Dermis blood vessel endothelial cell (primary cell): ENCODE data around the gene POGK. TPM values are rescaled to one million over a fixed set of nuclear protein-coding genes. Genes with fewer than 3 reads are reported as not detected.
"Not testable (repeated sequence)": the region's sequence is repeated elsewhere in the genome, so short reads cannot be mapped to it uniquely, and the experiment has no call there.

Experiments used
- DNase-seq: peaks from one replicate; pipeline ENCODE4 v3.0.0; 2010
- total RNA-seq: library from RNA; depleted of rRNA; stranded (reverse); fragments of >200 nt; gene quantifications from 2 replicates; pipeline ENCODE4 v1.2.3, GENCODE V29; 2014

The POGK gene, protein sequence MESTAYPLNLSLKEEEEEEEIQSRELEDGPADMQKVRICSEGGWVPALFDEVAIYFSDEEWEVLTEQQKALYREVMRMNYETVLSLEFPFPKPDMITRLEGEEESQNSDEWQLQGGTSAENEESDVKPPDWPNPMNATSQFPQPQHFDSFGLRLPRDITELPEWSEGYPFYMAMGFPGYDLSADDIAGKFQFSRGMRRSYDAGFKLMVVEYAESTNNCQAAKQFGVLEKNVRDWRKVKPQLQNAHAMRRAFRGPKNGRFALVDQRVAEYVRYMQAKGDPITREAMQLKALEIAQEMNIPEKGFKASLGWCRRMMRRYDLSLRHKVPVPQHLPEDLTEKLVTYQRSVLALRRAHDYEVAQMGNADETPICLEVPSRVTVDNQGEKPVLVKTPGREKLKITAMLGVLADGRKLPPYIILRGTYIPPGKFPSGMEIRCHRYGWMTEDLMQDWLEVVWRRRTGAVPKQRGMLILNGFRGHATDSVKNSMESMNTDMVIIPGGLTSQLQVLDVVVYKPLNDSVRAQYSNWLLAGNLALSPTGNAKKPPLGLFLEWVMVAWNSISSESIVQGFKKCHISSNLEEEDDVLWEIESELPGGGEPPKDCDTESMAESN
- 25.5 TPM in 2 replicates for total RNA-seq

DNA sequence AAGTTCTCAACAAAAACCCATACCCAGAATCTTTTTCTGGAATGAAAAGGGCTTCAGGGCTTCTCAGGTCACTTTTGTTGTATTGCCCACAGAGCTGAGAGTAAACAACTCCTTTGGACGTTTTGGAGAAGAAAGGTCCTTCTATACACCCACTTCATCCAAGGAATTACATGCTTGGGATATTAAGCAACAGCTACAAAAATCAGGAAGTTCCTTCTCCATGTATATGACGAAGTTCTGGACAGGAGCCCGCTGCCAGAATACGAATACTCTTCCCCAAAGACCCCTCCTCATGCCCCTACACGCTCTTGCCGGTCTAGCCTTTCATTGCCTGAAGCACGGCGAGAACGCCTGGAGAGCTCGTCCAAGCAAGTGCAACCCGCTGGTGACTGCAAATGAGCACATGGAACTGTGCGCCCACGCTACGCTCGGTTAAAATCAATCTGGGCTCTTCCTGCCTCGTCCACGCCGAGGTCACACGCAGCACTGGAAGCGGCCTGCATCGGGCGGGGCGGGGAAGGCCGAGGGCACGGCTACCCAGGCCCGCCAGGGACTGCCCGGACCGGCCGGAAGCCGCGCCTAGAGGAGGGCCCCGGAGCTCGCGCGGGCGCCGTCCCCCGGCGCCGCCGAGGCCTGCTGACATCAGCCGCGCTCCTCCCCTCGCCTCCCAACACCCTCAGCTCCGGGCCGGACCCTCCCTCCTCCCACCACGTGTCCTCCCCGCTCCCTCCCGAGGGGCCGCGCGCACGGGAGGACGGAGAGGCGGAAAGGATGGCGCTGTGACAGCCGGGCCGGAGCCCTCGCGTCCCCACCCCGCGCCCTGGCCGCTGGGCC, at the start of gene POGK:
TSS of gene POGK (plus strand) at position 710 of the 834 bp plus-strand sequence. CDS start 1,482 bp downstream, outside the sequence.
- peak; percentile 90 for DNase-seq

DNA sequence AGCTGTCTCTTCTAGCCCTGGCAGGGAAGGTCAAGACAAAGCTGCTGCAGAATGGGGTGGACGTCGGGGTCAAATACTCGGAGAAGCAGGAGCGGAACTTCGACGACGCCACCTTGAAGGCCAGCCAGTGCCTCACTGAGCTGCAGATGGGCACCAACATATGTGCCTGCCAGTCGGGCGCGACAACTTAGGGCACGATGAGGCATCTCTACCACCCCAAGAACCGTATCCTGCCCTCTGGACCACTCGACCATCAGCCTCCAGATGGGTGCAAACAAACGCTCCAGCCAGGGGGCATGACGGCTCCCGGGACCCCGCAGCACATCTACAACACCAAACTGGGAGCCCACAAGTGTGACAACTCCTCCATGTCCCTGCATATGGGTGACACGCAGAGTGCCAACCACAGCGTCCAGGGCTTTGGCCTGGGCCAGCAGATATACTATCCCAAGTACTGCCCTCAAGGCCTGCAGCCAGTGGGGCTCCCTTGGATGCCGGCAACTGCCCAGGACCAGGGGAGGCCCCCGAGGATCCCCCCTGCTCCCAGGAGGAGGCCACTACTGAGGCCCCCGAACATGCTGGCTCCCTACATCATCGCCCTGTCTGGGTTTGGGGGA, 42.5 kb upstream of the POGK start:
- no peak for DNase-seq

DNA sequence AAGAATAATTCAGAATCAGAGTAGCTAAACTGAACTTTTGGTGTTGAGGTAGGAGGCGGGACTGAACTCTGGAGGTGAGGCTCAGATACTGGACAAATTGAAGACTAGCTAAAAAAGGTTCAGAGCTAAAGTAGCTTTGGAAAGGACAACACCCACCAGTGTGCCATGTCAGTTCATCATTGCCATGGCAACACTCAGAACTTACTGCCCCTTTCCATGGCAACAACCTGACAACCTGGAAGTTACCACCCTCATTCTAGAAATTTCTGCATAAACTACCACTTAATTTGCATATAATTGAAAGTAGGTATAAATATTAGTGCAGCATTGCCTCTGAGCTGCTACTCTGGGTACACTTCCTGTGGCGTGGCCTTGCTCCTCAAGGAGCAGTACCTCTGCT, 30.3 kb upstream of the POGK start:
- no peak for DNase-seq

DNA sequence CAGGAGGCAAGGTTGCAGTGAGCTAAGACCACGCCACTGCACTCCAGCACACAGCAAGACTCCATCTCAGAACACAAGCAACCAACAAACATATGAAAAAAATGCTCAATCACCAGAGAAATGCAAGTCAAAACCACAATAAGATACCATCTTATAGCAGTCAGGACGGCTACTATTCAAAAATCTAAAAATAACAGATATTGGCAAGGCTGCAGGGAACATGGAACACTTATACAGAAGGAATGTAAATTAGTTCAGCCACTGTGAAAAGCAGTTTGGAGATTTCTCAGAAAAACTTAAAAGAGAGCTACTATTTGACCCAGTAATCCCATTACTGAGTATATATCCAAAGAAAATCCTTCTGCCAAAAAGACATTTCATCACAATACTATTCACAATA, 27.6 kb upstream of the POGK start:
- DNase-seq, result no peak

DNA sequence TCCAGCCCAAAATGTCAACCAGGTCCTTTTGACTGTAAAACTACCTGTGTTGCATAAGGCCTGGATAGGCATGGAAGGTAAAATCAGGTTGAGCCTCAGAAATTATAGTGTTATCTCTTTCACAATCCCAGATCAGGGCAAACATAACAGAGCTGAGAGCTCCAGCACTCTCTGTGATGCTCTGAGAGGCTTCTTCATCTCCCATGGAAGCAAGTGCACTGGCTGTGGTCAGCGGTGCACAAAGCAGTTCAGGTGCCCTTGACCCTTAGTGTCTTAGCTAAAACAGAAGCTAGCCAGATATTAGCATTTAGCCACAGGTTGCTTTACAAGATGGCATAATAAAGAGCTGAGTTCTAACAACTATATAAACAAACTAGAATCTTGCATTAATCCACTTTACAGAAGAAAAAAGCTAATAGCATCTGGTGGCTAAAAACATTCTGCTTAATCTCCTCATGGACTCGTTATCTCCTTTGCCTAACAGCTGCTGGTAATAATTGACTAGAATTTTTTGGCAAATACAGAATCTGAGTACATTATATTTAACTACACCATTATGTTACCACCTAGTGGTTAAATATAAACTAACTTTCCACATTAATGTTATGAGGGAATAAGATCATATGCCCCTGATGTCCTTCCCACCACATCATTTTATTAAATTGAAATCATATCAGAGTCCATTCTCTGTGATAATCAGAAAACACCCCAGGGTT, 25.6 kb upstream of the POGK start:
- no peak for DNase-seq

DNA sequence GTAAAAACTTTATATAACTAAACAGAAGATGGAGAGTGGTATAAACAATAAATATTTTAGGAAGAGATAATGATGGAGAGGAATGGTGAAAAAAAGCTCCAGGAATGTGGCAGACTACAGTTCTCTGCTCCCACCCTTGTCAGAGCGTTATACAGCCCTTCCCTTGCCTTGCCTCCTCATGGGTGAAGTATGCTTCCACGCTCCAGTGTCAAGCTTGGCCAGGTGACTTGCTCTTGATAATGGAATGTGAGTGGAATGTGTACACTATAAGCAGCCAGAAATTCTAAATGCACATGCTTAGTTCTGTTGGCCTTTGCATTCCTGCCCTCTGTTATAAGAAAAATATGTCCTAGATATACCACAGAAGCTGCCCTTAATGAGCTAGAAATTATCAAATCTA, 24.7 kb upstream of the POGK start:
- DNase-seq, result no peak

DNA sequence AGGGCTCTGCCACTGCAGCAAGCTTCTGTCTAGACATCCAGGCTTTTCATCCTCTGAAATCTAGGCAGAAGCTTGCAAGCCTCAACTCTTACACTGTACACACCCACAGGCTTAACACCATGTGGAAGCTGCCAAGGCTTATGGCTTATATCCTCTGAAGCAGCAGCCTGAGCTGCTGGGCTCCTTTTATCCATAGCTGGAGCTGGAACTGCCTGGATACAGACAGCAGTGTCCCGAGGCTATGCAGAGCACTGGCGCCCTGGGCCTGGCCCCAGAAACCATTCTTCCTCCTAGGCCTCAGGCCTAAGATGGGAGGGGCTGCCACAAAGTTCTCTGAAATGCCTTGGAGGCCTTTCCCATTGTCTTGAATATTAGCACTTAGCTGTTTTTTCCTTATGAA, 19.3 kb upstream of the POGK start:
- DNase-seq, result no peak

DNA sequence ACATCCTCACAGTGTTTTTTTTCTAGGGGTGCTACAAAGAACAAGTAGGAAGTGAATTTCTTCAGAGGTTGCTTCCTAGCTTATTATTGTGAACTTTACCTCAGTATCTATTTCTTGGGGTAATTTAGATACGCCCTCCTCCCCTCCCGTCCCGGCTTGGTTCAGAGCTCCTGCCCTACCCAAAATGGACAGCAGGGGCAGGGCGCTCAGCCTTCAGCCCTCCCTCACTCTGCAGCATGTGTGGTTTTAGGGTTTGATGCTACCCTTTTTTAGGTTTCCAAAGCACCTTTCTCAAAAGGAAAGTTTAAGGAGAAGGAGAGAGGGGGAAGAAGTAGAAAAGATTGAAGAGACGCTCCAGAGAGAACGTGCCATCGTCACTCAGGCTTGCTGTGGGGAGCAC, 16.9 kb upstream of the POGK start:
- no peak for DNase-seq

DNA sequence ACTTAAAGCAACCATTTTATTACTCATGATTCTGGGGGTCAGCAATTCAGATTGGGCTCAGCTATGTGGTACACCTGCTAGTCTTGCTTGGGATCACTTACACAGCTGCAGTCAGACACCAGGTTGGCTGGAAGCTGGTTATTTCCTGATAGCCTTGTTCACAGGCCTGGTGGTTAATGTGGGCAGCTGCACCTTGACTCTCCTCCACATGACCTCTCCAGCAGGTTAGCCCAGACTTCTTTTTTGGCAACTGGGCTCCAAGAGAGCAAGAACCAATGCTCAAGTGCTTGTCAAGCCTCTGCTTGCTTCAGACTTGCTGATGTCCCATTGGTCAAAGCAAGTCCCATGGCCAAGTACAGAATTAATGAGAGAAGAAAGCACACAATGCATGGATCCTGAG, 11.8 kb upstream of the POGK start:
- DNase-seq, result no peak

DNA sequence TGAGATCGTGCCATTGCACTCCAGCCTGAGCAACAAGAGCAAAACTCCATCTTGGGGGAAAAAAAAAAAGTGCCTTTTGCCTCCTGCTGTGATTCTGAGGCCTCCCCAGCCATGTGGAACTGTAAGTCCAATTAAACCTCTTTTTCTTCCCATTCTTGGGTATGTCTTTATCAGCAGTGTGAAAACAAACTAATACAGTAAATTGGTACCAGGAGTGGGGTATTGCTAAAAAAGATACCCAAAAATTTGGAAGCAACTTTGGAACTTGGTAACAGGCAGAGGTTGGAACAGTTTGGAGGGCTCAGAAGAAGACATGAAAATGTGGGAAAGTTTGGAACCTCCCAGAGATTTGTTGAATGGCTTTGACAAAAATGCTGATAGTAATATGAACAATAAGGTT, 9.5 kb upstream of the POGK start:
- not testable (repeated sequence) for DNase-seq

DNA sequence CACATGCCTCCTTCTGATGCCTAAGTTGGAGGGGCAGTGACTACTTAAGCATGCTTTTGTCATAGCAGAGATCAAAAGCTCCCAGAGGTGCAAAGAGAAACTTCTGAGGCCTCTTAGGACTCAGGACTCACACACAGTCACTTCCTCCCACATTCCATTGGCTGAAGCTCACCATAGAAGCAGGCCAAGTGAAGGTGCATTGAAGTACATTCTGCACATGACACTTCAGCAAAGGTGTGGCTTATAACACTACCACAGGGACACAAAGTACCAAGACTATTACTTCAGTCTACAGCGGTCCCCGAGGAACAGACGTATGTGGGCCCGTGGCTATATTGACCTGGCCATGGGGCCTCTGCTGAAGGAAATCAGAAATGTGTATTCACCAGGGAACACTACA, 2.5 kb upstream of the POGK start:
- no peak for DNase-seq

DNA sequence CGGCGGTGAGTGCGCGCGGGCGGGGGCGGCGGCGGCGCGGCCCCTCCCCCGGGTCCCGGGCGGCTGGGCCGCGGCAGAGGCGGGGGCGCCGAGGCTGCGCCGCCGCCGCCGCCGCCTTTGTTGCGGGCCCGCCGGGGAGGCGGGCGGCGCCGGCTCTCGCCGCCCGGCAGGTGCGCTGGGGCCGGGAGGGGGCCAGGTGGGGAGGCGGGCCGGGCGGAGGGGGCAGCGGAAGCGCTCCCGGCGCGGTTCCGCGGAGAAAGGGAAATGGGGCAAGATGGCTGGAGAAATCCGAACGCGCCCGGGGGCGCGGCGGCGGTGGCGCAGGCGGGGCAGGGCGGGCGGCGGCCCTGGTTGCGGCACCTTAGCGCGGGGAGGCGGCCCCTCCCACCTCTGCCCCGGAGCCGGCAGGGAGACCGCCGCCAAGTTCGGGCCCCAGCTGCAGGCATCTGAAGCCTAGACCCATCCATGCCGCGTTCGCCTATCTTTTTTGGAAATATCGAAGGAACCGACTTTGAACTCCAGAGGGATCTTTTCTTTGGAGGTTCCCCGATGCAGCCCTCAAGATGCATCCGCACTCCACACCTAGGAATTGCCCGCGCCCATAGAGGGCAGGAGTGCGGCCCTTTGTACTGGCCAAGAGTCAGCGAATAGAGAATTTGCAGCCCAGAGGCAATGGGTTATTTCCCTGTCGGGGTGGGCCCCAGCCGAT, 479 bp downstream of the POGK start:
- peak; percentile 51 for DNase-seq

DNA sequence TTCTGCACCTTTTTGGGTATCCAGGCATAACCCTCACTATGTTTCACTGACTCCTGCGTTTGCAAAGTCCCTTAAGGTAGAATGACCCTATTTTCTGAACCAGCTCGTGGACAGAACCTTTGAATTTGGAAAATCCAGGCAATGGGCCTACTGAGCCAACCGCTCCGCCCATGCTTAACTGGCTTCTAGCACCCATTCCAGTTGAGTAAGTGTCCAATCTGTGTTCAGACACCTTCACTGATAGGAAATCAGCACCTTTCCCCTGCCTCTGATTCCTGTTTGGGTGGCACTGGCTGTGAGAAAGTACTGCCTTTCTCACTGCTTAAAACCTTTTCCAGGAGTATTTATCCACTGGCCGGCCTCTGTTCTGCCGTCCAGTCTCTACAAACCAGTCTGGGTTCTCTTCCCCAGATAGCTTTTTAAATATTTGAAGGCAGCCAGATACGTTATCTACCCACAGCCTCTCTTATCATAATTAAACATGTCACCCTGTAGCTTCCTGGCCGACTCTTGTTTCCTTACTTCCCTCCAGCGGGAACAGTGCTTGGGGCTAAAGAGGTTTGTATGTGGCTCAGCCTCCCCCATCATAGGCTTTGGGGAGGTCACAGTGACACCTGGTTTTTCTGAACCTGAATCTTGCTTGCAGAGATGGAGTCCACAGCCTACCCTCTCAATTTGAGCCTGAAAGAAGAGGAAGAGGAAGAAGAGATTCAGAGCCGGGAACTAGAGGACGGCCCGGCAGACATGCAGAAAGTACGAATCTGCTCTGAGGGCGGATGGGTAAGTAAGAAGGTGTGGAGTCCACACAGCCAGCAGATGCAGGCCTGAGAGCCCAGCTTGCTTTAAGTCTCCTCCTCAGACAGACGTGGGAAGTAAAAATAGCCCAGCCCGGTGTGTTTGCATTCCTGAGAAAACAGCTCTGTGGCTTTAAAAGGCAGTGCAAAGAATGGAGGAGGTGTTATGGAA, 1.3 kb downstream of the POGK start:
- DNase-seq, result peak; percentile 25

DNA sequence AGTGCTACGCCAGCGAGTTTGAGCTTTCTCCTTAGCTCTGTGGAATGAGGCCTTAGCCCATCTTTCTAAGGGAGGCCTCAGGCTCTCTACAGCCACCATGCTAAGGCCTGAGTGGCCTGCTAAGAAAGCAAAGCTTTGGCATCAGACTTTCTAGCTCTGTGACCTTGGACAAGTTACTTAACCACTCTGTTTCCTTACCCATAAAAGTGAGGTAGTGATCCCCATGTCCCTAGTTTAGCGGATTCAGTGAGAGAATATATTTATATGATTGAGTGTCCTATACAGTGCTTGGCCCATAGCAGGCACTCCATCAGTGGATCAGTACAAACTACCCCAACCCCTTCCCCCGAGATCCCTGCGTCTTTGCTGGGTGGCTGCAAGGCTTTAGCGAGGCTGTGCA, 4.0 kb downstream of the POGK start:
- DNase-seq, result no peak

DNA sequence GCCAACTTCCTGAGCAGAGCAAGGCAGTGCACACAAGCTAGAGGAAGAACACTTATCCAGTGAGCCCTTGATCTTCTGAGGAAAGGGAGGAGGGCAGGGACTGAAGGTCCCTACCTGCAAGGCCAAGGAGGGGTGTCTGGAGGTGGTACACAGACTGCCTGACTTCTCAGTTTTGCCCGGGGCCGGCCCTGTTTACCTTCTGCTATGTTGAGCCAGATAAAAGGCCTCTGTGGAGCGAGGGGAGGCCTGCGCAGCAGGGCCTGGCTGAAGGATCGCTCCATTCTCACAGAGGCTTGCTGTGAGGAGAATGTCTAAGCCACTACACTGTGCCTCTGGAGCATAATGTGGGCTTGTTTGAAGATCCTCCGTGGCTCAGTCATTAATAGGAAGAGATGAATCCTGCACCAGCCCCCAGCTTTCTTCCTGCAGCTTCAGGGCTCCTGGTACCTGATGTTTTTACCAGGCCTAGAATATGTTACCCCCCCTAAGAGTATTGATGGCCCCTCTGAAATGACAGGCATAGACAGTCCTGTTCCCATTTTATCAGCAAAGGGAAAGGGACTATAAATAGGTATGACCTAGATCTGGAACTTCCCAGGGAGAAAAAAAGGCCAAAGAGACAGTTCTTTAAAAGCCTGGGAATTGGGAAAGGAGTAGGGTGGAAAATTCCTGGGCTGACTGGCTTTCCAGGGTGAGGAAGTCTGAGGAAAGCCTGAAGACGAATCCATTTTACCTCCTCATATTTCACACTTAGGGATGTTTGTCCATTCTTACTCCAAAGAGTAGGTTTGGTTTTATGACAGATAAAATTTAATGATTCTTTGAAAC, 4.7 kb downstream of the POGK start:
- DNase-seq, result no peak

DNA sequence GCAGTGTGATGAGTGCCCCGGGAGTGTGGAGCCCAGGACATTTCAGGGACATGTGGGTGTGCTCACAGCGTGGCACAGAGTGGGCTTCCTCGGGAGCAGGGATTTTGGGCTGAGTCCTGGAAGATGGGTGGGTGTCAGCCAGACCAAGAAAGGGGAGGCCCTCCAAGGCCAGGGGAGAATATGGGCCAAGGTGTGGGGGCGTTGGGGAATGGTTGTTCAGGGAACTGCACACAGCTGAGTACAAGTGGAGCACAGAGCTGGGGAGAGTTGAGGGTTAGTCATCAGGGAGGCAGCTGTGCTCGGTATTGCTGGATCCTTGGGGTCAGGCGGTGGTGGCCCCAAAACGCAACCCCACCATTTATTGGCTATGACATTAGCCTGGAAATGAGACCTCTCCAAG, 5.5 kb downstream of the POGK start:
- no peak for DNase-seq

DNA sequence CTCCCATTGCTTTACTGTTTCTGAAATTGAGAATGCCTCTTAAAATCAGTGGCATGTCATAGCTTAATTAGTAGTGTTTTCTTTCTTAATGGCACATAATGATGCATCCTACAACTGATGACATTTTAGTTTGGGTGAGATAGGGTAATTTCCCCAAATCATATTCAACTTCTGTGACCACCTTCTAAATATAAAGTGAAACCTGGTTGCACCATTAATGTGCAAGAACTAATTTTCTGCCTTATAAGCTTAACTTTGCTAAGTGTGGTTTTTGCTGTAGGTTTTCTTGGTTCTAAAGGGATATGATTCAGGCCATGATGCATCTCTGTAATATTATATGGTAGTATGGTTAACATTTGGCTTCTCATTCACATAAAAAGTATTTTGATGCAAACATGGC, 8.9 kb downstream of the POGK start:
- DNase-seq, result no peak

DNA sequence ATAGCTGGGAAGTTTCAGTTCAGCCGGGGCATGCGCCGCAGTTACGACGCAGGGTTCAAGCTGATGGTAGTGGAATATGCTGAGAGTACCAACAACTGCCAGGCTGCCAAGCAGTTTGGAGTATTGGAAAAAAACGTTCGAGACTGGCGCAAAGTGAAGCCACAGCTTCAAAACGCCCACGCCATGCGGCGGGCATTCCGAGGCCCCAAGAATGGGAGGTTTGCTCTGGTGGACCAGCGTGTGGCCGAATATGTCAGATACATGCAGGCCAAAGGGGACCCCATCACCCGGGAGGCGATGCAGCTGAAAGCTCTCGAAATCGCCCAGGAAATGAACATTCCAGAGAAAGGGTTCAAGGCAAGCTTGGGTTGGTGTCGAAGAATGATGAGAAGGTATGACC, 9.9 kb downstream of the POGK start:
- no peak for DNase-seq

DNA sequence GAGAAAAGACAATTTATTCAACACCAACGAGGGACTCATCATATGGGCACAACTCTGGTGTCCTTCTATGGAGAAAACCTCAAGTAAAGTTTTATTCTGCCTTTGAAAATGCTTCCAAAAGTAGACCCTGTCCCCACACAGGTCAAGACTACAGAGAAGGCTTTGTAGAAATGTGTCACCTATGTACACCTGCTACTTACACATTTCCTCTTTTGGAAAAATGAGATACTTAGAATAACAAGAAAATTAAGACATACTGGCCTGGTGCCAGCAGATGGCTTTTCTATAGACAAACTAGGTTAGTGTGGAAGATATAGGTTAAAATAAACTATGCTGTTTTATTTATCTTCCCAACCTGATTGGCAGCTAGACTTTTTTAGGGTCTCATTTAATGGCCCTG, 13.6 kb downstream of the POGK start:
- no peak for DNase-seq

DNA sequence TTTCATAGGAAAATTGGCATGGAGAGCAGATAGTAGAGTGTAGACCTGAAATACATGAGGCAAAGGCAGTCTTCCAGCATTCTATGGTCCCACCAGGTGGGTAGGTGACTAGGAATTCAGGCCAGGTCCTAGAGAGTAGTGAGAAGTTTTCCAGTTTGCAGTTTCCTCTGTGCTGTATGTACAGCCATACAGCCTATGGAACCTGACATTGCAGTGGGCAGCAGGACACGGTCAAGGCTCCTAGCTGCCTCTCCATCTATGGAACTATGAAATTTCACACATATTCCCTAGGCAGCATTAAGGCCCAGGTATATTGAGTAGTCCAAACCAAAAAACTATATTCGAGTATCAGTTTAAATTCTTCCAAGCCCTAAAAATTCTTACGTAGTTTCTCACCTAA, 16.3 kb downstream of the POGK start:
- no peak for DNase-seq
